Vagina (tissue), 2 donors: ENCODE data around the gene EFCC1. TPM values are rescaled to one million over a fixed set of nuclear protein-coding genes. Genes with fewer than 3 reads are reported as not detected.

Experiments
- DNase-seq, 2 donors: peaks; one replicate each; pipeline ENCODE4 v3.0.0-alpha.2; 2017; ENCODE audit errors: extremely low spot score in 2 of 2
- H3K27ac ChIP-seq: fragments of 200-600 bp; sonication (generic); one replicate; pipeline ENCODE4 v1.5.1; 2019
- H3K27me3 ChIP-seq: fragments of 200-600 bp; sonication (generic); one replicate; pipeline ENCODE4 v1.5.1; 2019
- H3K36me3 ChIP-seq, 2 donors: fragments of 200-600 bp; sonication (generic); one replicate each; pipeline ENCODE4 v1.5.1; 2017 to 2019
- H3K4me1 ChIP-seq: fragments of 200-600 bp; sonication (generic); one replicate; pipeline ENCODE4 v1.5.1; 2019
- H3K4me3 ChIP-seq, 2 donors: fragments of 200-600 bp; sonication (generic); 1 replicate in 1 of 2; 2 replicates in 1 of 2; pipeline ENCODE4 v1.5.1; 2016 to 2019
- H3K9me3 ChIP-seq: fragments of 200-600 bp; sonication (generic); one replicate; pipeline ENCODE4 v1.5.1; 2019
- POLR2A ChIP-seq, 2 donors: fragments of 450-650 bp; IDR thresholded peaks; one replicate each; pipeline ENCODE4 v1.6.1; 2017; ENCODE audit warnings: antibody characterized with exemption in 2 of 2, mild to moderate bottlenecking in 2 of 2, moderate library complexity in 2 of 2
- POLR2AphosphoS5 ChIP-seq, 2 donors: sonication (generic); formaldehyde crosslinking; IDR thresholded peaks; one replicate each; pipeline ENCODE4 v1.9.0; 2017; ENCODE audit warnings: antibody characterized with exemption in 2 of 2, mild to moderate bottlenecking in 2 of 2, low read depth in 1 of 2; ENCODE audit not compliant: insufficient read depth in 1 of 2
- intact Hi-C: fragments of 100-400 bp; cut with DNase I; formaldehyde crosslinking; loops from one replicate; pipeline ENCODE4 v1.15.1; 2023
- total RNA-seq: library from RNA; depleted of rRNA; stranded (reverse); fragments of >200 nt; gene quantifications from one replicate; pipeline ENCODE4 v1.2.3, GENCODE V29; 2016
- TF ChIP-seq, protein P1 (sequence below), 3 experiments: fragments of 450-650 bp in 2 of 3; fragments of 200-600 bp in 1 of 3; sonication (generic) in 1 of 3; IDR thresholded peaks; one replicate each; pipeline ENCODE4 v1.5.1; 2017 to 2019; ENCODE audit warnings: antibody characterized with exemption in 3 of 3, mild to moderate bottlenecking in 2 of 3, moderate library complexity in 2 of 3

EFCC1 gene
- total RNA-seq, 1 donor from 2014 or later: 3.7 TPM

DNA sequence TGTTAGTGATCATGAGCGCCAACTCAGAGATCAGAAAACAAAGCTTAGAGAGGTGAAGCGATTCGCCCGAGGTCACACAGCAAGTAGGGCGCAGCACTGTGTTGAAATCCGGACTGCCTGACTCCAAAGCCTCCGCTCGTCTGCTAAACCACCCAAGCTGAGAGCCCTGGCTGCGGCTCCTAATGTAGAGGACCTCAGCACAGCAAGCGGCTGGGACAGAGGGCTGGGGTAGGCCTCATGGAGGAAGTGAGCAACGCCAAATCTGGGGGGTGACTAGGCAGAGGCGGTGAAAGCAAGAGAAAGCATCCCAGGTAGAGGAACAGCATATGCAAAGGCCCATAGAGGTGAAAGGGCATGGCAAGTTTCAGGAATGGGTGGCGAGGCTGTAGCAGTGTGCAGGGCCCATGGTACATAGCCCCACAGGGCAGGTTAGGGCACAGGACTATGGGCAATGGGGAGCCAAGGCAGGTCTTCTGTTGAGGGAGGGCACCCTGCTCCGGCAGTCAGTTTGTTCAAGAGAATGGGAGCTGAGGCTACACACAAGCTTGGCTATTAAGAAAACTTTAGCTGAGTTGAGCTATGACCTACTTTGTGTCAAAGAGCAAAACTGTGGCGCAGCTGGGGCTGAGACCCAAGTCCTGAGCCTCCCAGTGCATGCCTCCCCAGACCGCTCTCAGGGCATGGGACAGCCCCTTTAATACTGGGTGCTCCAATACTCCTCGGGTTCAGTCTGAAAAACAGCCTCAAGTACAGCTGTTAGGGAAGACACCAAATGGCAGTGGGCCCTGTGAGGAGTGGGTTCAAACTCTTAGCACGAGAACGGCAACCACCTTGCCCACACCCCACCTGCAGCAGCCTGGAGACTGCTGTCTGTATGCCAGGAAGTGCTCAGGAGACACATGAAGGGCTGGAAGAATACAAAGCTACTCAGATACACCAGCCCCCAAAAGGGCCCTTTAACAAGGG is 6.2 kb upstream of the EFCC1 start:
- H3K36me3 ChIP-seq: no peaks in the 10 kb centered on the region
- H3K27me3 ChIP-seq: no peaks in the 10 kb centered on the region
- no peak for DNase-seq
- H3K9me3 ChIP-seq: no peaks in the 10 kb centered on the region
- H3K4me1 ChIP-seq: peaks cover 14% of the 10 kb centered on the region
- H3K27ac ChIP-seq: no peak overlapping the region
- intact Hi-C loops: no loop called here
- no peak overlapping the region for H3K4me3 ChIP-seq
- TF ChIP-seq, protein P1, sequence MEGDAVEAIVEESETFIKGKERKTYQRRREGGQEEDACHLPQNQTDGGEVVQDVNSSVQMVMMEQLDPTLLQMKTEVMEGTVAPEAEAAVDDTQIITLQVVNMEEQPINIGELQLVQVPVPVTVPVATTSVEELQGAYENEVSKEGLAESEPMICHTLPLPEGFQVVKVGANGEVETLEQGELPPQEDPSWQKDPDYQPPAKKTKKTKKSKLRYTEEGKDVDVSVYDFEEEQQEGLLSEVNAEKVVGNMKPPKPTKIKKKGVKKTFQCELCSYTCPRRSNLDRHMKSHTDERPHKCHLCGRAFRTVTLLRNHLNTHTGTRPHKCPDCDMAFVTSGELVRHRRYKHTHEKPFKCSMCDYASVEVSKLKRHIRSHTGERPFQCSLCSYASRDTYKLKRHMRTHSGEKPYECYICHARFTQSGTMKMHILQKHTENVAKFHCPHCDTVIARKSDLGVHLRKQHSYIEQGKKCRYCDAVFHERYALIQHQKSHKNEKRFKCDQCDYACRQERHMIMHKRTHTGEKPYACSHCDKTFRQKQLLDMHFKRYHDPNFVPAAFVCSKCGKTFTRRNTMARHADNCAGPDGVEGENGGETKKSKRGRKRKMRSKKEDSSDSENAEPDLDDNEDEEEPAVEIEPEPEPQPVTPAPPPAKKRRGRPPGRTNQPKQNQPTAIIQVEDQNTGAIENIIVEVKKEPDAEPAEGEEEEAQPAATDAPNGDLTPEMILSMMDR (IDR thresholded peaks at IDR 0.05): no peak
- no peak for TF ChIP-seq POLR2A (IDR thresholded peaks at IDR 0.05)
- TF ChIP-seq POLR2AphosphoS5 (IDR thresholded peaks at IDR 0.05; ENCODE audit: insufficient read depth in 1 of 2, low read depth in 1 of 2): no peak

- Histone ChIP-seq H3K4me1 (peaks cover 18% of the 10 kb centered on the region), H3K4me3 (no peak overlapping the region), H3K9me3 (no peaks in the 10 kb centered on the region), H3K36me3 (no peaks in the 10 kb centered on the region), H3K27ac (no peak overlapping the region), H3K27me3 (no peaks in the 10 kb centered on the region)
- no peak for DNase-seq
- TF ChIP-seq, protein P1 (IDR thresholded peaks at IDR 0.05): no peak
- no peak for TF ChIP-seq POLR2A (IDR thresholded peaks at IDR 0.05)
- TF ChIP-seq POLR2AphosphoS5 (IDR thresholded peaks at IDR 0.05; ENCODE audit: insufficient read depth in 1 of 2, low read depth in 1 of 2): no peak
- intact Hi-C loops: no loop called here
Measured at GRCh38 chr3:128995737-128996136, 5.4 kb upstream of the EFCC1 start.

DNA sequence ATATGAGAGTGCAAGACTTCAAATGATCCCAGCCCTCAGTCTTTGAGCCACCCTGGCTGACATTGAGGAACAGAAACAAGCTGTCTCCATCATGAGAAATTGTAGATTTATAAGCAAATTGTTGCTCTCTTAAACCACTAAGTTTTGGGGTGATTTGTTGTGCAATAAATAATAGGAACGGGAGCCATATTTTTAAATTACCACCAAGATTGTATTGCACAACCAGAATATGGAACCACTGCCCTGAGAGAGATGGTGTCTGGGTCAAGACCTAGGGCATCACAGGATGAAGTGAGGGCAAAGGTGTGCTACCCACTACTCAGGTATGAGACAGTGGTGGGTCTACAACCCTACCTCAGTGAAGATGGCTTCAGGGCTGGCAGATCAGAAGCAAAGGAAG is 4.9 kb upstream of the EFCC1 start:
- Histone ChIP-seq H3K27ac (no peak overlapping the region), H3K4me1 (peaks cover 23% of the 10 kb centered on the region)

GRCh38 chr3:128996726-128997125 is 4.4 kb upstream of the EFCC1 start:
- TF ChIP-seq POLR2AphosphoS5 (IDR thresholded peaks at IDR 0.05; ENCODE audit: insufficient read depth in 1 of 2, low read depth in 1 of 2) (no peak), POLR2A (IDR thresholded peaks at IDR 0.05) (no peak)
- TF ChIP-seq, protein P1 (IDR thresholded peaks at IDR 0.05): no peak
- peaks cover 28% of the 10 kb centered on the region for H3K4me1 ChIP-seq
- intact Hi-C loops: no loop called here
- peaks cover 7% of the 10 kb centered on the region for H3K27me3 ChIP-seq
- H3K9me3 ChIP-seq: no peaks in the 10 kb centered on the region
- DNase-seq: no peak
- H3K36me3 ChIP-seq: no peaks in the 10 kb centered on the region
- no peak overlapping the region for H3K27ac ChIP-seq
- no peak overlapping the region for H3K4me3 ChIP-seq

More for the DNA sequence above, 4.9 kb upstream of the EFCC1 start:
- Histone ChIP-seq H3K27me3 (peaks cover 1% of the 10 kb centered on the region), H3K36me3 (no peaks in the 10 kb centered on the region), H3K9me3 (no peaks in the 10 kb centered on the region), H3K4me3 (no peak overlapping the region)
- no peak for DNase-seq
- TF ChIP-seq, protein P1 (IDR thresholded peaks at IDR 0.05): no peak
- TF ChIP-seq POLR2A (IDR thresholded peaks at IDR 0.05): no peak
- TF ChIP-seq POLR2AphosphoS5 (IDR thresholded peaks at IDR 0.05; ENCODE audit: insufficient read depth in 1 of 2, low read depth in 1 of 2): no peak
- intact Hi-C loops: no loop called here
